Spleen (tissue), 11 donors: ENCODE measurements around the gene MEF2A. TPM values are rescaled to one million over a fixed set of nuclear protein-coding genes. Genes with fewer than 3 reads are reported as not detected.

ENCODE experiments used
- DNase-seq: peaks from one replicate; pipeline ENCODE4 v3.0.0-alpha.2; 2020
- H3K27ac ChIP-seq, 8 donors: fragments of 200-600 bp; sonication (generic) in 7 of 8; 1 replicate in 4 of 8; 2 replicates in 4 of 8; pipeline versions ENCODE4 v1.5.0 to v1.8.0; 2016 to 2021; ENCODE audit warnings: inconsistent platforms in 4 of 8, mild to moderate bottlenecking in 4 of 8, moderate library complexity in 1 of 8
- H3K27me3 ChIP-seq, 7 donors: fragments of 200-600 bp; sonication (generic) in 6 of 7; replicated peaks in 1 of 7; 1 replicate in 4 of 7; 2 replicates in 3 of 7; pipeline versions ENCODE4 v1.5.0 to v1.8.0; 2016 to 2021; ENCODE audit warnings: inconsistent platforms in 3 of 7, mild to moderate bottlenecking in 1 of 7
- H3K36me3 ChIP-seq, 6 donors: fragments of 200-600 bp; sonication (generic) in 5 of 6; 1 replicate in 4 of 6; 2 replicates in 2 of 6; pipeline versions ENCODE4 v1.5.0 to v1.8.0; 2016 to 2021; ENCODE audit warnings: inconsistent platforms in 2 of 6
- H3K4me1 ChIP-seq, 6 donors: fragments of 200-600 bp; sonication (generic) in 5 of 6; 1 replicate in 3 of 6; 2 replicates in 3 of 6; pipeline versions ENCODE4 v1.5.0 to v1.8.0; 2016 to 2021; ENCODE audit warnings: inconsistent platforms in 3 of 6
- H3K4me3 ChIP-seq, 8 donors: fragments of 200-600 bp; sonication (generic) in 7 of 8; 1 replicate in 4 of 8; 2 replicates in 4 of 8; pipeline versions ENCODE4 v1.5.0 to v1.8.0; 2016 to 2021; ENCODE audit warnings: inconsistent platforms in 4 of 8, mild to moderate bottlenecking in 4 of 8, moderate library complexity in 2 of 8
- H3K9me3 ChIP-seq, 8 donors: fragments of 200-600 bp; sonication (generic) in 7 of 8; 1 replicate in 4 of 8; 2 replicates in 4 of 8; pipeline versions ENCODE4 v1.5.0 to v1.8.0; 2016 to 2021; ENCODE audit warnings: inconsistent platforms in 4 of 8
- CTCF ChIP-seq, 11 experiments: fragments of 200-600 bp in 7 of 11; fragments of 450-650 bp in 4 of 11; sonication (generic) in 4 of 11; IDR thresholded peaks in 8 of 11; conservative IDR thresholded peaks in 3 of 11; 1 replicate in 7 of 11; 2 replicates in 4 of 11; pipeline versions ENCODE4 v1.4.0 to v1.8.0; 2016 to 2021; ENCODE audit warnings: antibody characterized with exemption in 11 of 11, inconsistent platforms in 4 of 11, mild to moderate bottlenecking in 1 of 11
- POLR2A ChIP-seq, 3 donors: fragments of 450-650 bp; IDR thresholded peaks; one replicate each; pipeline ENCODE4 v1.5.1; 2017; ENCODE audit warnings: antibody characterized with exemption in 3 of 3, mild to moderate bottlenecking in 1 of 3
- POLR2AphosphoS5 ChIP-seq, 3 donors: sonication (generic); formaldehyde crosslinking; IDR thresholded peaks; one replicate each; pipeline ENCODE4 v1.5.1; 2017; ENCODE audit warnings: antibody characterized with exemption in 3 of 3
- WGBS, 5 donors: extraction: QIAGEN DNeasy Blood & Tissue Kit in 3 of 5; methylation state at CpG; one replicate each; pipeline versions ENCODE4 v1.1.5 to v1.1.7; 2013 to 2018; 5-methylcytosine and 5-hydroxymethylcytosine counted together
- intact Hi-C: fragments of 100-400 bp; cut with DNase I; formaldehyde crosslinking; loops from one replicate; pipeline ENCODE4 v1.15.0; 2023; ENCODE audit warnings: low total_unique reads
- polyA plus RNA-seq, 3 donors: library from polyadenylated mRNA; stranded (reverse); fragments of 200-250 nt; gene quantifications; one replicate each; pipeline ENCODE4 v1.2.1, GENCODE V29; 2013
- total RNA-seq, 7 donors: library from RNA; depleted of rRNA in 3 of 7; stranded (reverse); fragments of >200 nt in 3 of 7; fragmentation: NEBNext Ultra II Directional in 4 of 7; extraction: Animal tissue kit (Norgen Biotek cat#: 25700) in 4 of 7; gene quantifications; one replicate each; pipeline versions ENCODE4 v1.1.0 to v1.2.1, GENCODE V29; 2016 to 2021
- donor health status: healthy with polysubstance abuse.
- donor health status: DM: no; HTN: no; CAD: no; lungs with moderate emphysema.
- donor health status: DM: no; HTN: no; CAD: no.
- donor health status: Bipolar disorder and iron deficiency.
- donor health status: healthy.
- donor health status: DM: no; HTN: no; CAD: no.
- donor health status: DM: yes; HTN: yes; CAD: no.

MEF2A gene
- total and polyA plus RNA-seq, 10 donors: 21.9 to 143 (median 90.6) TPM

- peaks cover 0 to 19% (median 10%) of the 10 kb centered on the region in 8 donors for H3K9me3 ChIP-seq
- H3K36me3 ChIP-seq: peaks cover 0 to 7% (median 0%) of the 10 kb centered on the region in 6 donors
- H3K27ac ChIP-seq: peak overlapping the region in 2 of 8 donors; percentile 13 to 30
- peaks cover 0 to 59% (median 29%) of the 10 kb centered on the region in 6 donors for H3K4me1 ChIP-seq
- no peak overlapping the region for H3K4me3 ChIP-seq
- no peak for DNase-seq
- no peaks in the 10 kb centered on the region for H3K27me3 ChIP-seq
- intact Hi-C loops: no loop called here
- WGBS, 5 donors: 81 to 88% (median 86%) methylated on average over 6 of the region's 6 CpGs
- no peak for TF ChIP-seq CTCF (IDR thresholded peaks at IDR 0.05 in 8 of 11, conservative IDR thresholded peaks at IDR 0.05 in 3 of 11)
- TF ChIP-seq POLR2A (IDR thresholded peaks at IDR 0.05): no peak
- no peak for TF ChIP-seq POLR2AphosphoS5 (IDR thresholded peaks at IDR 0.05)
These were observed 26.5 kb downstream of the MEF2A start for GRCh38 chr15:99592145-99592791.

DNA sequence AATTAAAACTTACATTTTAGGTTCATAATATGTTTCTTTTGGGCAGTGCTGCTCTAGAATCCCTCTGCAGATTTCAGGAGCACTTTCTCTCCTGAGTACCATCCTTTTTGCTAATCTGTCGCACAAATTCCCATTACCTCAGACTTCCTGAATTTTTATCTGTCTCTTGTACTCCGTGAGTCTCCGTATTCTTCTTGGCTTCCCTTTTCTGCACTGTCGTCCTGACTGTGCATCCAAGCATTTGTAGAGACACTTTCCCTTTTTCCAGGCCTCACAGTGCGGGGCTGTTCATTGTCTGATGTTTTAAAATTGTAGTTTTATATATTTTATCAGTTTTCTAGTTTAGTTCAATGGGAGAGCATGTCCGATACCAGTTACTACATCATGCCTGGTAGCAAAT, 27.3 kb downstream of the MEF2A start:
- DNase-seq: no peak
- H3K27me3 ChIP-seq: no peaks in the 10 kb centered on the region
- H3K4me3 ChIP-seq: no peak overlapping the region
- peaks cover 0 to 19% (median 14%) of the 10 kb centered on the region in 8 donors for H3K9me3 ChIP-seq
- WGBS, 5 donors: 57 to 75% (median 68%) methylated on average over 6 of the region's 6 CpGs
- H3K27ac ChIP-seq: peak overlapping the region in 1 of 8 donors; percentile 30
- H3K36me3 ChIP-seq: peaks cover 0 to 7% (median 0%) of the 10 kb centered on the region in 6 donors
- peaks cover 0 to 57% (median 29%) of the 10 kb centered on the region in 6 donors for H3K4me1 ChIP-seq
- intact Hi-C loops: no loop called here
- TF ChIP-seq POLR2AphosphoS5 (IDR thresholded peaks at IDR 0.05) (no peak), CTCF (IDR thresholded peaks at IDR 0.05 in 8 of 11, conservative IDR thresholded peaks at IDR 0.05 in 3 of 11) (no peak), POLR2A (IDR thresholded peaks at IDR 0.05) (no peak)

DNA sequence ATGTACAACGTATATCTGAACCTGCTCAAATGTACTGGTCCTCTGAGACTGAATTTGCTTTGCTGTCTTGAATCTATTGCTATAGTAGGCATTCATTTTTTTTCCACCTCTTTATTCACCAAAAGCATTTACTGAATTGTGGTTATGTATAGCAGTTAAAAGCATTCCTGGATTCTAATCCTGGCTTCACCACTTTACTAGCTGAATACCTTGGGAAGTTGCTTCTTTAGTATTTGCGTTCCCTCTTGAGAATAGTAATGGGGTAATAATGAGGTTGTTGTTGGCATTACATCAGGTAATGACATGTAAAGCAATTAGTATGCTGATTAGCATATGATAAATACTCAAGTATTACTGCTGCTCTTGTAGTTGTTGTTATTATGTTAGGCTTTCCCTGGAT, 29.1 kb downstream of the MEF2A start:
- Histone ChIP-seq H3K27me3 (no peaks in the 10 kb centered on the region), H3K4me3 (no peak overlapping the region), H3K27ac (no peak overlapping the region), H3K9me3 (peaks cover 0 to 21% (median 14%) of the 10 kb centered on the region in 8 donors), H3K4me1 (peaks cover 0 to 44% (median 20%) of the 10 kb centered on the region in 6 donors), H3K36me3 (peaks cover 0 to 24% (median 2%) of the 10 kb centered on the region in 6 donors)
- WGBS, 5 donors: 91 to 100% (median 98%) methylated on average over 2 of the region's 2 CpGs
- TF ChIP-seq POLR2A (IDR thresholded peaks at IDR 0.05): no peak
- no peak for TF ChIP-seq POLR2AphosphoS5 (IDR thresholded peaks at IDR 0.05)
- TF ChIP-seq CTCF (IDR thresholded peaks at IDR 0.05 in 8 of 11, conservative IDR thresholded peaks at IDR 0.05 in 3 of 11): no peak
- DNase-seq: no peak
- intact Hi-C loops: no loop called here

GRCh38 chr15:99598296-99598695, 32.5 kb downstream of the MEF2A start:
- 95 to 99% (median 98%) methylated on average over 3 of the region's 3 CpGs for WGBS, 5 donors
- DNase-seq: no peak

More at GRCh38 chr15:99598296-99598695, 32.5 kb downstream of the MEF2A start:
- intact Hi-C loops: no loop called here
- Histone ChIP-seq H3K36me3 (peaks cover 0 to 38% (median 6%) of the 10 kb centered on the region in 6 donors), H3K9me3 (peaks cover 0 to 26% (median 14%) of the 10 kb centered on the region in 8 donors), H3K4me1 (peaks cover 0 to 36% (median 11%) of the 10 kb centered on the region in 6 donors), H3K27ac (no peak overlapping the region), H3K27me3 (no peaks in the 10 kb centered on the region), H3K4me3 (no peak overlapping the region)
- TF ChIP-seq POLR2A (IDR thresholded peaks at IDR 0.05): no peak
- TF ChIP-seq CTCF (IDR thresholded peaks at IDR 0.05 in 8 of 11, conservative IDR thresholded peaks at IDR 0.05 in 3 of 11): no peak
- TF ChIP-seq POLR2AphosphoS5 (IDR thresholded peaks at IDR 0.05): no peak
